ENCODE measurements around the gene CTDP1.
"Not testable (repeated sequence)": the region's sequence is repeated elsewhere in the genome, so short reads cannot be mapped to it uniquely, and the experiment has no call there.

Gene CTDP1

GRCh38 chr18:79704631-79705030 lies 25.0 kb downstream of the CTDP1 start:
- DNase-seq = no peak

GRCh38 chr18:79705272-79705671 lies 25.7 kb downstream of the CTDP1 start:
- no peak for DNase-seq

GRCh38 chr18:79706006-79706405 lies 26.4 kb downstream of the CTDP1 start:
- no peak for DNase-seq

GRCh38 chr18:79706658-79707057 lies 27.1 kb downstream of the CTDP1 start:
- DNase-seq = no peak

GRCh38 chr18:79707239-79707638 lies 27.6 kb downstream of the CTDP1 start:
- DNase-seq = no peak

- no peak for DNase-seq
Measured at GRCh38 chr18:79707671-79708070, 28.1 kb downstream of the CTDP1 start.

GRCh38 chr18:79708412-79708811 lies 28.8 kb downstream of the CTDP1 start:
- no peak for DNase-seq

GRCh38 chr18:79712206-79712857 lies 32.7 kb downstream of the CTDP1 start:
- DNase-seq = no peak

GRCh38 chr18:79713341-79713740 lies 33.7 kb downstream of the CTDP1 start:
- no peak for DNase-seq

GRCh38 chr18:79714531-79715240 lies 35.1 kb downstream of the CTDP1 start:
- DNase-seq = no peak

- no peak for DNase-seq
Measured at GRCh38 chr18:79715280-79715679, 35.7 kb downstream of the CTDP1 start.

- no peak for DNase-seq
Measured at GRCh38 chr18:79717059-79717458, 37.5 kb downstream of the CTDP1 start.

GRCh38 chr18:79717555-79718074 lies 38.0 kb downstream of the CTDP1 start:
- no peak for DNase-seq

- no peak for DNase-seq
Measured at GRCh38 chr18:79718126-79718525, 38.5 kb downstream of the CTDP1 start.

- no peak for DNase-seq
Measured at GRCh38 chr18:79718878-79719477, 39.4 kb downstream of the CTDP1 start.

- DNase-seq = not testable (repeated sequence)
Measured at GRCh38 chr18:79719478-79720358, 40.1 kb downstream of the CTDP1 start.

GRCh38 chr18:79720359-79720733 lies 40.7 kb downstream of the CTDP1 start:
- DNase-seq = no peak

- DNase-seq = no peak
Measured at GRCh38 chr18:79723036-79723435, 43.4 kb downstream of the CTDP1 start.

GRCh38 chr18:79723628-79724027 lies 44.0 kb downstream of the CTDP1 start:
- DNase-seq = no peak

- no peak for DNase-seq
Measured at GRCh38 chr18:79724299-79725080, 44.9 kb downstream of the CTDP1 start.

GRCh38 chr18:79725486-79725885 lies 45.9 kb downstream of the CTDP1 start:
- DNase-seq = no peak

- no peak for DNase-seq
Measured at GRCh38 chr18:79726721-79727120, 47.1 kb downstream of the CTDP1 start.
